ENCODE measurements around the gene FAM9A. TPM values are rescaled to one million over a fixed set of nuclear protein-coding genes. Genes with fewer than 3 reads are reported as not detected.

The FAM9A gene
- not detected for total RNA-seq
- long read RNA-seq, result 0 reads

GRCh38 chrX:8801041-8801599, at the start of gene FAM9A:
Gene FAM9A, minus strand, starts transcription at chrX:8801383. Its CDS starts 1,212 bp downstream, at chrX:8800171.
- Histone ChIP-seq H3K9me3 (replicated peaks) (no peaks in the 10 kb centered on the region), H3K4me1 (no peaks in the 10 kb centered on the region), H3K27ac (replicated peaks) (no peak within 1 kb of the TSS), H3K27me3 (ENCODE audit: low read depth) (no peaks in the 10 kb centered on the region), H3K4me3 (no peak within 1 kb of the TSS), H3K36me3 (no peaks in the 10 kb centered on the region)
- DNase-seq, result no peak
- TF ChIP-seq CTCF (IDR thresholded peaks at IDR 0.05; ENCODE audit: borderline replicate concordance), result no peak
- intact Hi-C loops (cut with micrococcal nuclease), result no loop called here

DNA sequence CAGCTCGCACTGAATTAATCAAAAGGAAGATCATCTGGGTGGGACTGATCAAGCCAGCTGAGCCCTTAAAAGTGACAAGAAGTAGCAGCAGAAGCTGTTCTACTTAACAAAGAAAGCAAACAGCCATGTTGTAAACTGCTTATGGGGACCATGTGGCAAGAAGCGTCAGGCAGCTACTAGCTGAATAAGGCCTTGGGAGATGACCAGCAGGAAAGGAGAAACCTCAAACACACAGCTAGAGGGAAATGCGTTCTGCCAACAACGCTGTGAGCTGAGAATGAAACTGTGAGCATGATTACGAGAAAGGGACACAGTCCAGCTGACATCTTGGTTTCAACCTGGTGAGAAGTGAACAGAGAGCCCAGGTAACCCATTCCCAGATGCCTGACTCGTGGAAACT, 49.3 kb upstream of the FAM9A start:
- no peaks in the 10 kb centered on the region for H3K36me3 ChIP-seq
- no peak overlapping the region for H3K4me3 ChIP-seq
- intact Hi-C loops (cut with micrococcal nuclease), result no loop called here
- no peak for TF ChIP-seq CTCF (IDR thresholded peaks at IDR 0.05; ENCODE audit: borderline replicate concordance)
- no peak for DNase-seq
- no peaks in the 10 kb centered on the region for H3K27me3 ChIP-seq (ENCODE audit: low read depth)
- no peak overlapping the region for H3K27ac ChIP-seq (replicated peaks)
- H3K9me3 ChIP-seq (replicated peaks), result no peaks in the 10 kb centered on the region
- H3K4me1 ChIP-seq, result no peaks in the 10 kb centered on the region

DNA sequence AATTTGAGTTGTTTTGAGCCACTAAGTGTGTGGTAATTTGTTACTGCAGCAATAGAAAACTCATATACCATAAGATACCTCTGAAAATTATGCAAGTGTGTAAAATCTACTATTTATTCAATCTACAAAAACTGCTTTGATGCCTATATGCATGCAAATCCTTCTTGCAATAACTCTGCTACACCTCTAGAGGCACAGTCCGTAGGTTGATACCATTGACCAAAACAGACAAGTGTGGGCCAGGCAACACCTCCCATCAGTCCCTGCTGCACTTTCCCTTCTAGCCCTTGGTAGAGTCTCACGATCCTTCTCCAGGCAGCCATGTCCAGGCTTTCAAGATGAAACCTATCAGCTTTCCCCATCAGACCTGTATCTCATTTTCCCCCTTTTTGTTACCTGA, 48.8 kb upstream of the FAM9A start:
- intact Hi-C loops (cut with micrococcal nuclease), result no loop called here
- H3K27ac ChIP-seq (replicated peaks), result no peak overlapping the region
- no peaks in the 10 kb centered on the region for H3K27me3 ChIP-seq (ENCODE audit: low read depth)
- DNase-seq, result no peak
- H3K36me3 ChIP-seq, result no peaks in the 10 kb centered on the region
- TF ChIP-seq CTCF (IDR thresholded peaks at IDR 0.05; ENCODE audit: borderline replicate concordance), result no peak
- no peak overlapping the region for H3K4me3 ChIP-seq
- no peaks in the 10 kb centered on the region for H3K4me1 ChIP-seq
- H3K9me3 ChIP-seq (replicated peaks), result no peaks in the 10 kb centered on the region

GRCh38 chrX:8849458-8849857, 48.3 kb upstream of the FAM9A start:
- Histone ChIP-seq H3K36me3 (no peaks in the 10 kb centered on the region), H3K27ac (replicated peaks) (no peak overlapping the region), H3K4me3 (no peak overlapping the region), H3K9me3 (replicated peaks) (no peaks in the 10 kb centered on the region), H3K4me1 (no peaks in the 10 kb centered on the region), H3K27me3 (ENCODE audit: low read depth) (no peaks in the 10 kb centered on the region)
- intact Hi-C loops (cut with micrococcal nuclease), result no loop called here
- TF ChIP-seq CTCF (IDR thresholded peaks at IDR 0.05; ENCODE audit: borderline replicate concordance), result no peak
- DNase-seq, result no peak

- Histone ChIP-seq H3K9me3 (replicated peaks) (no peaks in the 10 kb centered on the region), H3K36me3 (no peaks in the 10 kb centered on the region), H3K27ac (replicated peaks) (no peak overlapping the region), H3K4me3 (no peak overlapping the region), H3K27me3 (ENCODE audit: low read depth) (no peaks in the 10 kb centered on the region), H3K4me1 (no peaks in the 10 kb centered on the region)
- no peak for DNase-seq
- TF ChIP-seq CTCF (IDR thresholded peaks at IDR 0.05; ENCODE audit: borderline replicate concordance), result no peak
- intact Hi-C loops (cut with micrococcal nuclease), result no loop called here
These were observed 47.7 kb upstream of the FAM9A start for GRCh38 chrX:8848911-8849310.

All from left ventricle myocardium inferior (tissue), 1 donor.